Body of pancreas (tissue), 4 donors: ENCODE data around the gene CBL.

Experiments used
- CTCF ChIP-seq, 7 experiments: fragments of 450-650 bp in 4 of 7; fragments of 200-600 bp in 3 of 7; sonication (generic) in 3 of 7; IDR thresholded peaks; one replicate each; pipeline ENCODE4 v1.5.1; 2016 to 2019; ENCODE audit warnings: antibody characterized with exemption in 7 of 7
- POLR2A ChIP-seq, 3 donors: fragments of 450-650 bp; IDR thresholded peaks; one replicate each; pipeline ENCODE4 v1.6.1; 2016; ENCODE audit warnings: antibody characterized with exemption in 3 of 3, mild to moderate bottlenecking in 2 of 3

DNA sequence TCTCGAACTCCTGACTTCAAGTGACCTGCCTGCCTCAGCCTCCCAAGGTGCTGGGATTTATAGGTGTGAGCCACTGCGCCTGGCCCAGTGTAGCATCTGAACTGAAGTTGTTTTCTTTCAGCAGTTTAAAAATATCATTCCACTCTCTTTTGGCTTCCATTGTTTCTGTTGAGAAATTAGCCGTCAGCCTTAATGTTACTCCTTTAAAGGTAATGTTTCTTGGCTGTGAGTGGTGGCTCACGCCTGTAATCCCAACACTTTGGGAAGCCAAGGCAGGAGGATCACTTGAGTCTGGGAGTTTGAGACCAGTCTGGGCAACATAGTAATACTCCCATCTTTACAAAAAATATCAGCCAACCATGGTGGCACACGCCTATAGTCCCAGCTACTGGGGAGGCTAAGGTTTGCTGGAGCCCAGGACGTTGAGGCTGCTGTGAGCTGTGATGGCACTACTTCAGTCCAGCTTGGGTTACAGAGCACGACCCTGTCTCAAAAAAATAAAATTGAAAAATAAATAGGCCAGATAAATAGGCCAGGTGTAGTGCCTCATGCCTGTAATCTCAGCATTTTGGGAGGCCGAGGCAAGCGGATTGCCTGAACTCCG is 84.9 kb downstream of the CBL start:
- TF ChIP-seq CTCF (IDR thresholded peaks at IDR 0.05) (no peak), POLR2A (IDR thresholded peaks at IDR 0.05) (no peak)
